Right lobe of liver (tissue), 5 donors: ENCODE measurements around the gene HFM1. TPM values are rescaled to one million over a fixed set of nuclear protein-coding genes. Genes with fewer than 3 reads are reported as not detected.

ENCODE experiments used
- small RNA-seq, 2 experiments: library from RNA; depleted of rRNA; stranded (forward); fragments of <200 nt; gene quantifications; one replicate each; pipeline ENCODE3, GENCODE V24; 2016
- total RNA-seq, 6 experiments: library from RNA; depleted of rRNA in 2 of 6; stranded (reverse); fragments of >200 nt in 2 of 6; fragmentation: NEBNext Ultra II Directional in 3 of 6; extraction: Animal tissue kit (Norgen Biotek cat#: 25700) in 3 of 6; gene quantifications; one replicate each; pipeline versions ENCODE4 v1.1.0 to v1.2.4, GENCODE V29; 2016 to 2023
- donor health status: DM: no; HTN: no; CAD: no.
- donor health status: DM: no; HTN: no; CAD: no.
- donor health status: DM: no; HTN: yes; CAD: no.
- donor health status: DM: no; HTN: yes; CAD: no.

Gene HFM1
- total RNA-seq, 6 experiments from 2014 or later: 0.07 to 0.35 TPM; not detected in 4

Small RNA genes within 50 kb of the gene (small RNA-seq; reads per million reads assigned to genes)
- gene RF00019: 0 reads per million in 2 experiments

Other genes starting within 250 kb of the HFM1 start
- gene CDC7, start 96.0 kb upstream of the HFM1 start, total RNA-seq: 1 to 10 TPM in 3 of 6 experiments, under 1 TPM in 3; 0.24 to 2.2 (median 0.92) TPM